Stomach (tissue), 4 donors: ENCODE data around the gene ANKRD36.
"Not testable (repeated sequence)": the region's sequence is repeated elsewhere in the genome, so short reads cannot be mapped to it uniquely, and the experiment has no call there.

Experiments
- CTCF ChIP-seq, 7 experiments: fragments of 450-650 bp in 4 of 7; fragments of 200-600 bp in 3 of 7; sonication (generic) in 3 of 7; IDR thresholded peaks; one replicate each; pipeline ENCODE4 v1.5.1; 2016 to 2019; ENCODE audit warnings: antibody characterized with exemption in 7 of 7, control low read depth in 2 of 7, mild to moderate bottlenecking in 1 of 7
- POLR2A ChIP-seq, 4 donors: fragments of 450-650 bp; IDR thresholded peaks; one replicate each; pipeline ENCODE4 v1.6.1; 2016; ENCODE audit warnings: antibody characterized with exemption in 4 of 4, control low read depth in 2 of 4, mild to moderate bottlenecking in 1 of 4, moderate library complexity in 1 of 4
- POLR2AphosphoS5 ChIP-seq, 3 donors: sonication (generic); formaldehyde crosslinking; IDR thresholded peaks; one replicate each; pipeline ENCODE4 v1.6.1; 2016; ENCODE audit warnings: antibody characterized with exemption in 3 of 3

GRCh38 chr2:97066030-97066429, 46.9 kb upstream of the ANKRD36 start:
- not testable (repeated sequence) for TF ChIP-seq POLR2A, CTCF, POLR2AphosphoS5 (IDR thresholded peaks at IDR 0.05)
